HG02852 (cell line): ENCODE measurements around the gene CAND1.
"Not testable (repeated sequence)": the region's sequence is repeated elsewhere in the genome, so short reads cannot be mapped to it uniquely, and the experiment has no call there.

ENCODE experiments used
- ATAC-seq: cut with Tn5 transposase; IDR thresholded peaks from one replicate; pipeline ENCODE4 v1.9.1; 2021; ENCODE audit warnings: mild to moderate bottlenecking, moderate library complexity; ENCODE audit not compliant: unreplicated experiment

CAND1 gene

GRCh38 chr12:67338426-67338825, 69.3 kb downstream of the CAND1 start:
- no peak for ATAC-seq

GRCh38 chr12:67339530-67339929, 70.4 kb downstream of the CAND1 start:
- ATAC-seq: no peak

- ATAC-seq: not testable (repeated sequence)
Measured at GRCh38 chr12:67341086-67341485, 71.9 kb downstream of the CAND1 start.

GRCh38 chr12:67344979-67345710, 76.0 kb downstream of the CAND1 start:
- no peak for ATAC-seq

GRCh38 chr12:67348683-67349082, 79.5 kb downstream of the CAND1 start:
- no peak for ATAC-seq

- ATAC-seq: no peak
Measured at GRCh38 chr12:67352682-67353081, 83.5 kb downstream of the CAND1 start.

- ATAC-seq: no peak
Measured at GRCh38 chr12:67354322-67354721, 85.2 kb downstream of the CAND1 start.

GRCh38 chr12:67354966-67355365, 85.8 kb downstream of the CAND1 start:
- ATAC-seq: no peak

- no peak for ATAC-seq
Measured at GRCh38 chr12:67355428-67356379, 86.5 kb downstream of the CAND1 start.

GRCh38 chr12:67356380-67356774, 87.2 kb downstream of the CAND1 start:
- no peak for ATAC-seq

GRCh38 chr12:67357376-67358125, 88.4 kb downstream of the CAND1 start:
- no peak for ATAC-seq

- peak; percentile 69 for ATAC-seq
Measured at GRCh38 chr12:67358781-67359338, 89.7 kb downstream of the CAND1 start.

- ATAC-seq: no peak
Measured at GRCh38 chr12:67362526-67362925, 93.4 kb downstream of the CAND1 start.

GRCh38 chr12:67364228-67364627, 95.1 kb downstream of the CAND1 start:
- ATAC-seq: no peak

- no peak for ATAC-seq
Measured at GRCh38 chr12:67365131-67365530, 96.0 kb downstream of the CAND1 start.

- no peak for ATAC-seq
Measured at GRCh38 chr12:67367843-67368242, 98.7 kb downstream of the CAND1 start.
